GM20000 (cell line): ENCODE results near the gene ENTPD1.
"Not testable (repeated sequence)": the region's sequence is repeated elsewhere in the genome, so short reads cannot be mapped to it uniquely, and the experiment has no call there.

Source experiments
- DNase-seq: peaks from one replicate; pipeline ENCODE4 v3.0.0; 2012; ENCODE audit warnings: low spot score
- TF ChIP-seq, protein P1 (sequence below): IDR thresholded peaks from 2 replicates; pipeline ENCODE4 v1.5.1; 2012; ENCODE audit warnings: mild to moderate bottlenecking, control low read depth; ENCODE audit errors: extremely low read depth, missing control alignments

ENTPD1 gene

DNA sequence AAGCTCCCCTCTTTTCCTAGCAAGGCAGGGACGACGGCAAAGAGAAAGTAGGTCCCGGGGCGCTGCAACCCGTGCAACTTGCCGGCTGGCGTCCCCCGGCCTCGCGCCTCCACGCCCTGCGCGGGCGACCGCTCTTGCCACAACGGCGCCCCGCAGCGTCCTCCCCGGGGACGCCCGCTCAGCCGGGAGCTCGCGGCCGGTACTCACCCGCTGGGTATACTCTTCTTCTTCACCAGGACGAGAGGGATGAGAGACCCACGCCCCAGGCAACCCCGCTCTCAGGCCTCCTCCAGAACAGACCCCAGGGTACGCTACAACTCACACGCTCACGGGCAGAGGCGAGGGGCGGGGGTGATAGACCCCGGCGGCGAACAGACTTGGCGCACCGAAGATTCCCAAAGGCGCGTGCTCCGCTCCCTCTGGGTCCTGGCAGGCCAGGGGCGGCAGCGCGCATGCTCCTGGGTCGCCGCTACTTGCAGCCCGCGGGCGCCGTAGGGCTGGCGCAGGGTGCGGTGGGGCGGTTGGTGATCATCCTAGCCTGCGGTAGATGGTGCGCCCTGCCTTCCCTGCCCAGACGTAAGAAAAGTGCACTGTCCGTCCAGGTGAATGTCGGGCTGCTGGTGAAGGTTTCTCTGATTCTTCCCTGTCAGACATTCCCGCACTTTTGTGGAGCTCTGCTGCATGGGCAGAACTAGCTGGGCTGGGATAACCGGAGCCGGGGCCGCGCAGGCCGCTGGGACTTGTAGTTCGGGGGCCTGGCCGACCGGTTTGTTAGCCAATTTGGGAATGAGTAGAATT is 151.7 kb downstream of the ENTPD1 start, which contains the start of gene CC2D2B:
CC2D2B (plus strand) TSS at position 520 of the 798 bp plus-strand sequence. CDS start 3,349 bp downstream, outside the sequence.
- TF ChIP-seq, protein P1, sequence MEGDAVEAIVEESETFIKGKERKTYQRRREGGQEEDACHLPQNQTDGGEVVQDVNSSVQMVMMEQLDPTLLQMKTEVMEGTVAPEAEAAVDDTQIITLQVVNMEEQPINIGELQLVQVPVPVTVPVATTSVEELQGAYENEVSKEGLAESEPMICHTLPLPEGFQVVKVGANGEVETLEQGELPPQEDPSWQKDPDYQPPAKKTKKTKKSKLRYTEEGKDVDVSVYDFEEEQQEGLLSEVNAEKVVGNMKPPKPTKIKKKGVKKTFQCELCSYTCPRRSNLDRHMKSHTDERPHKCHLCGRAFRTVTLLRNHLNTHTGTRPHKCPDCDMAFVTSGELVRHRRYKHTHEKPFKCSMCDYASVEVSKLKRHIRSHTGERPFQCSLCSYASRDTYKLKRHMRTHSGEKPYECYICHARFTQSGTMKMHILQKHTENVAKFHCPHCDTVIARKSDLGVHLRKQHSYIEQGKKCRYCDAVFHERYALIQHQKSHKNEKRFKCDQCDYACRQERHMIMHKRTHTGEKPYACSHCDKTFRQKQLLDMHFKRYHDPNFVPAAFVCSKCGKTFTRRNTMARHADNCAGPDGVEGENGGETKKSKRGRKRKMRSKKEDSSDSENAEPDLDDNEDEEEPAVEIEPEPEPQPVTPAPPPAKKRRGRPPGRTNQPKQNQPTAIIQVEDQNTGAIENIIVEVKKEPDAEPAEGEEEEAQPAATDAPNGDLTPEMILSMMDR: no peak
- DNase-seq: peak; percentile 84

DNA sequence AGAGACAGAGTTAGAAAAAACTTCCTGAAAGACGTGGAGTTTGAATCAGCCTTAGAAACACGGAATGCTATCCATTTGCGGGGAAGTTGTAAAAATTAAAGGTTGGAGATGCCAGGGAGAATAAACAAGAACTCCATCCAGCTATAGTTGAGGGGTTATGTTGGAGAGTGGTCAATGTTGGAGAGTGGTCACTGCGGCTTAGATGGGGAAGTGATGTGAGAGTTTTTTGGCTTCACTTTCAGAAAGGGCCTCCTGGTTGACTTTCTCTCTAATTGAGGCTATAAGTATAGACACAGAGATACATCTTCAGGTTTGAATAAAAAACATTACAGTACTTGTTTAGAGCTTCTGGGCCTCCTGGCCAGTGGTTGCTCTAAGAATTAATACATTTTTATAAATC is 152.5 kb downstream of the ENTPD1 start:
- TF ChIP-seq, protein P1: no peak
- no peak for DNase-seq

DNA sequence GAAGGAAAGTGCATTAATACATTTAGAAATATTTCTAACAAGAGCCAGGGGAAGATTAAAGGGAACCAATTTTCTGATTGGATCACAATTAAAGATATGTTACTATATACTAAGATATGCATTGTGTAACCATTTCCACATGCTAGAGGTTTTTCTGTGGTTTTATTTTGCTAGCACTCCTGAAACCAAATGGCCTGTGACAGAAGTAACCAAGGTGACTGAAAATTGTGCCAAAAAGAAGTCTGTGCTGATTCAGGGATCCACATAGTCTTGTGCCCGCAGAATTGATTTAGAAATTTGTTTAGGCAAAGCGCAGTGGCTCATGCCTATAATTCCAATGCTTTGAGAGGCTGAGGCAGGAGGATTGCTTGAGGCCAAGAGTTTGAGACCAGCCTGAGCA is 153.6 kb downstream of the ENTPD1 start:
- no peak for DNase-seq
- TF ChIP-seq, protein P1: no peak

DNA sequence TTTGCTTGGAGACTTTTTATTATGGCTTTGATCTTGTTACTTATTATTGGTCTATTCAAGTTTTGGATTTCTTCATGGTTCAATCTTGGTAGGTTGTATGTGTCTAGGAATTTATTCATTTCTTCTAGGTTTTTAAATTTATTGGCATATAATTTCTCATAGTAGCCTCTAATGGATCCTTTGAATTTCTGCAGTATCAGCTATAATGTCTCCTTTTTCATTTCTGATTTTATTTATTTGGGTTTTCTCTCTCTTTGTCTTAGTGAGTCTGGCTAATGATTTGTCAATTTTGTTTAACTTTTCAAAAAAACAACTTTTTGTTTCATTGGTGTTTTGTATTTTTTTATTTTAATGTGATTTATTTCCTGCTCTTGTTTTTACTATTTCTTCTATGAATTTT is 160.1 kb downstream of the ENTPD1 start:
- DNase-seq: not testable (repeated sequence)
